Mesothelial cell of epicardium (in vitro differentiated cells): ENCODE measurements around the gene FRMD5. TPM values are rescaled to one million over a fixed set of nuclear protein-coding genes. Genes with fewer than 3 reads are reported as not detected.

Source experiments
- DNase-seq, 2 experiments: peaks; one replicate each; pipeline ENCODE4 v3.0.0; 2021; ENCODE audit warnings: low spot score in 2 of 2; ENCODE audit not compliant: unreplicated experiment in 2 of 2
- H3K27ac Mint-ChIP-seq: 2 replicates; pipeline ENCODE4 v1.8.0; 2021; ENCODE audit warnings: mixed read lengths
- H3K27me3 Mint-ChIP-seq: 2 replicates; pipeline ENCODE4 v1.8.0; 2021; ENCODE audit warnings: low read depth, mixed read lengths
- H3K36me3 Mint-ChIP-seq: 2 replicates; pipeline ENCODE4 v1.8.0; 2021; ENCODE audit warnings: mixed read lengths
- H3K4me1 Mint-ChIP-seq: 2 replicates; pipeline ENCODE4 v1.8.0; 2021; ENCODE audit warnings: mixed read lengths
- H3K4me3 Mint-ChIP-seq: 2 replicates; pipeline ENCODE4 v1.8.0; 2021; ENCODE audit warnings: mild to moderate bottlenecking, moderate library complexity, mixed read lengths
- H3K9me3 Mint-ChIP-seq: 2 replicates; pipeline ENCODE4 v1.8.0; 2021; ENCODE audit warnings: mixed read lengths
- CTCF ChIP-seq: fragments of 200-600 bp; sonication (generic); IDR thresholded peaks from one replicate; pipeline ENCODE4 v1.5.0; 2021; ENCODE audit warnings: antibody characterized with exemption; ENCODE audit not compliant: unreplicated experiment
- total RNA-seq: library from RNA; stranded (reverse); gene quantifications from 3 replicates; pipeline ENCODE4 v1.2.1, GENCODE V29; 2021

Gene FRMD5
- total RNA-seq, 1 donor from 2014 or later = 2.5 TPM

GRCh38 chr15:43968551-43968950 is 226.5 kb downstream of the FRMD5 start:
- Mint-ChIP-seq H3K4me3 (no peak overlapping the region), H3K27me3 (no peaks in the 10 kb centered on the region), H3K9me3 (no peaks in the 10 kb centered on the region), H3K4me1 (no peaks in the 10 kb centered on the region), H3K36me3 (no peaks in the 10 kb centered on the region), H3K27ac (no peak overlapping the region)
- TF ChIP-seq CTCF = no peak
- no peak for DNase-seq

DNA sequence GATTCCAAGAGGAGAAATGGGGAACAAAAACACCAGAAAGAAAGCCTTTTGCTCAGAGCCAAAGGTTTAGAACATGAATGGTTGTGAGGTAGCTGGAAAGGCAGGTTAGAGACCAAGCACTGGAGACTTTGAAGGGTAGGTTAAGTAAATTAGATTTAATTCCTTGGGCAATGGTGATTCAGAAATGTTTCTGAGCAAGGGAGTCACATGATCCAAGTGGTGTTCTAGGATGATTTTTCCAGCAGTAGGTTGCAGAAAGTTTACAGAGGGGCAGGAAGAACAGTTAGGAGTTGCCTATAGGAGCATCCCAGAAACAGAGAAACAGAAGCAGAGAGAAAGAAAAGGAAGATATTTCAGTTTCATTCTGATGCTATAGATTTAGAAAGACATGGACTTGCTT is 228.4 kb downstream of the FRMD5 start:
- no peak for DNase-seq
- Mint-ChIP-seq H3K27ac (no peak overlapping the region), H3K36me3 (no peaks in the 10 kb centered on the region), H3K27me3 (peaks cover 2% of the 10 kb centered on the region), H3K9me3 (no peaks in the 10 kb centered on the region), H3K4me3 (no peak overlapping the region), H3K4me1 (no peaks in the 10 kb centered on the region)
- no peak for TF ChIP-seq CTCF

DNA sequence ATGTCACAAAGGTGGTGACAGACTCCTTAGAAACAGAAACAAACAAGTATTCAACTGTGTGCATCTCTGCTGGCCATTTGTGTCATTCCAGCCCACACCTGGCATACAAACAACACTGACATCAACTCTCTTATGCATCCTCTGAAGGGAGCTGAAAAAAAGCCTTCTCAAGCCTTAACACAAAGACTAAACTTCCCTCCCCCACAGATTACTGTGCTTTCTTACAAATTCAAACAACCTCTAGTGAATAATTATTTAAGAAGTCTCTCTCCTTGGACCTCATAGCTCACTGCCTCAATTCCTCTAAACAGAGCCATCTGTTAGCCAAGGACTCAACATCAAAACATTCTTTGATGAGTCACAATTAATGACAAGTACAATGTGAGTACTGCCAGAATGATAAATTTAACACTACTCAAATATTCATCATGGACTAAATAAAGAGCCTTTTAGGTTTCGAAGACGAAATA is 236.2 kb downstream of the FRMD5 start:
- Mint-ChIP-seq H3K4me3 (no peak overlapping the region), H3K27ac (no peak overlapping the region), H3K36me3 (no peaks in the 10 kb centered on the region), H3K9me3 (no peaks in the 10 kb centered on the region), H3K27me3 (peaks cover 16% of the 10 kb centered on the region), H3K4me1 (peaks cover 4% of the 10 kb centered on the region)
- no peak for DNase-seq
- no peak for TF ChIP-seq CTCF

GRCh38 chr15:43957724-43958123 is 237.3 kb downstream of the FRMD5 start:
- no peak for TF ChIP-seq CTCF
- no peak for DNase-seq
- H3K27me3 Mint-ChIP-seq = peaks cover 20% of the 10 kb centered on the region

DNA sequence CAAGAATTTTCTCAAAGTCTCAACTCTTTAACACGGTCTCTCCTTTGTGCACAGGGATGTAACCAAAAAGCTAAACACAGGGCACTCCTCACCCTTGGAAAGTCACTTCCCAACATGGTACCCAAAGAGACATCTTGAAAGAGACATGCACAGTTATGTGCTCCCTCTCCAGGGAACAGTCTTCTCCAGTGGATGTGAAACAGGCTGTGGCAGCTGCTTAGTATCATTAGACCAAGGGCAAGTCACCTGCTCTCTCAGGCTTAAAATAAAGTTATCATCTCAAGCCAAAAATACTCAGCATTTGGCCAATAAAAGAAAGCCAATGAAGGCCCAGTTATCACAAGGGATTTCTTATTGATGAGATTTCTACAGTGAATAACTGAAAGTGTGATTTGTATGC is 239.9 kb downstream of the FRMD5 start:
- Mint-ChIP-seq H3K27ac (no peak overlapping the region), H3K9me3 (no peaks in the 10 kb centered on the region), H3K36me3 (no peaks in the 10 kb centered on the region), H3K4me3 (no peak overlapping the region), H3K27me3 (peaks cover 13% of the 10 kb centered on the region), H3K4me1 (peaks cover 4% of the 10 kb centered on the region)
- TF ChIP-seq CTCF = no peak
- no peak for DNase-seq

More at GRCh38 chr15:43957724-43958123, 237.3 kb downstream of the FRMD5 start:
- Mint-ChIP-seq H3K27ac (no peak overlapping the region), H3K4me1 (peaks cover 4% of the 10 kb centered on the region), H3K9me3 (no peaks in the 10 kb centered on the region), H3K4me3 (no peak overlapping the region), H3K36me3 (no peaks in the 10 kb centered on the region)

DNA sequence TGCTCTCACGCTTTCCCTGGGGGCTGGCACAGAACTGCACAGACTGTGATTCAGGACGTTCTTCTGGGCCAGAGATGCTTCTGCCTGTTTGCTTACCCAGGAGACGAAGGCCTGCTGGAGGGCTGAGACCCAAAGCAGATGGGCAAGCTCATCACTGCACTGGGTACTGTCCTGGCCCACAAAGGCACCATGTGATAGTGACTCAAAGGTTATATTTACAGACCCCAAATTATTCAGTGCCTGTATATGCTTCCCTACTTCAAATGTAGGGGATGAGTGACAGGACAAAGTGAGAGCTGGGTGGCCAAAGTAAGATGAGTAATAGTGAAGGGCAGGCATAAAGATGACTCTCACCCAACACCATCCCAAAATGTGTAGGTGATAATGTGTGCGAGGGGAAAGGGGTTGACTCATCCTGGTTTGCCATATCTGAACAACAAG is 240.9 kb downstream of the FRMD5 start:
- H3K36me3 Mint-ChIP-seq = no peaks in the 10 kb centered on the region
- peaks cover 11% of the 10 kb centered on the region for H3K27me3 Mint-ChIP-seq
- TF ChIP-seq CTCF = no peak
- H3K4me1 Mint-ChIP-seq = peaks cover 4% of the 10 kb centered on the region
- H3K9me3 Mint-ChIP-seq = no peaks in the 10 kb centered on the region
- no peak for DNase-seq
- H3K27ac Mint-ChIP-seq = no peak overlapping the region
- H3K4me3 Mint-ChIP-seq = no peak overlapping the region
